Measurements from ENCODE around the gene CEP55. TPM values are rescaled to one million over a fixed set of nuclear protein-coding genes. Genes with fewer than 3 reads are reported as not detected.

The CEP55 gene
- total RNA-seq, 1 experiment from 2014 or later, result 62.6 TPM

DNA sequence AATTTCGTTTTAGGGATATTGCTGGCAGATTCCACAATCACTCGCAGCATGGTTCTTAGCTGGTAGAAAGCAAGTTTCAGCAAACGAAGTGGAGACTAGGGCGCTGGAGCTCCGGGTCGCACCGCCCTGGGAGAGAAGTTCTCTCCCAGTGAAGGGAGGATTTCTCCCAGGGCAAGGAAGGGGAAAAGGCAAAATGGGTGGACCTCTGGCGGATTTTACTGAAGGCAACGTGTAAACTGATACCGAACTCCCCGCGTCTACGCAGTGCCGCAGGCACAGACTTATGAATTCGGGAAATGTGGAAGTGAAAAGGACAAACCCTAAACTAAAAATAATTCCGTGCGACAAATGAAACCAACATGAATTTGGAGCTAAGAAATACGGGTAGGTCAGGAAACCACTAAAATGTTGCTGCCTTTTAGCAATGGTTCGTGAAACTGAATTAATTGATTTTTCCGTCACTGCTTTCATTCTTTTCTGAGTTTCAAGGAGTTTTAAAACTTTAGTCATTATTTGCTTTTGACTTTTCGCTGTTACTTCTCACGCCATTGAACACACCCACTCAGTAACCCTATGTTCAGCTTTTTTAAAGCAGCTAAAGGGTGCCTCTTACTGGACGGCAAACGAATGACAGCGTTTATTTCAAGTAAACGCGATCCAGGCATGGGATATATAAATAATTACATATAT lies 14.1 kb upstream of the CEP55 start, which contains the start of gene MYOF:
Gene MYOF, minus strand, starts transcription at position 190 of the 690 bp plus-strand sequence. Its CDS starts 140 bp downstream, at position 50.
- TF ChIP-seq EZH2phosphoT487 (IDR thresholded peaks at IDR 0.05; ENCODE audit: borderline replicate concordance, low read length) (no peak), CTCF (conservative IDR thresholded peaks at IDR 0.05; ENCODE audit: low read depth, low read length) (peak; percentile 46; the same call in 1 of the 2 replicates), EZH2 (IDR thresholded peaks at IDR 0.05; ENCODE audit: low read length, unreplicated experiment) (no peak)
- Histone ChIP-seq H3K36me3 (ENCODE audit: low read depth, low read length) (peaks cover 17% of the 10 kb centered on the region), H3K9me2 (replicated peaks; ENCODE audit: low read length) (no peaks in the 10 kb centered on the region), H3F3A (ENCODE audit: low read length, unreplicated experiment) (peaks cover 8% of the 10 kb centered on the region), H3K4me1 (ENCODE audit: insufficient read depth, low read length) (peaks cover 24% of the 10 kb centered on the region), H2AFZ (ENCODE audit: low read length) (peak within 1 kb of the TSS; percentile 43; the same call in 1 of the 2 replicates), H4K20me1 (ENCODE audit: low read length) (peaks cover 27% of the 10 kb centered on the region), H3K27me3 (ENCODE audit: low read length) (no peaks in the 10 kb centered on the region), H3K4me2 (ENCODE audit: low read length) (peak within 1 kb of the TSS; percentile 80), H3K4me3 (ENCODE audit: low read length) (peak within 1 kb of the TSS; percentile 97), H3K9me3 (ENCODE audit: low read length) (no peaks in the 10 kb centered on the region), H3K79me2 (ENCODE audit: low read length) (peaks cover 50% of the 10 kb centered on the region), H3K27ac (ENCODE audit: low read length) (peak within 1 kb of the TSS; percentile 100), H3K9ac (ENCODE audit: low read length) (peak within 1 kb of the TSS; percentile 100)
- ChIA-PET POLR2A (ENCODE audit: unreplicated experiment) (interaction anchor here (0.6 to 1.9 kb wide), 14 partner anchors 11 to 133 kb away, joined by 3 to 37 read pairs (median 6); no protein-coding TSS in a partner anchor), CTCF (interaction anchor here (0.8 to 1.6 kb wide), 5 partner anchors 11 to 106 kb away, joined by 4 to 12 read pairs (median 7); no protein-coding TSS in a partner anchor)
- DNase-seq (peak; percentile 88), ATAC-seq (peak; percentile 71)
- intact Hi-C loops (cut with micrococcal nuclease), result loop anchor here (1.0 to 5.0 kb wide), 5 partner anchors 11 to 106 kb away; no protein-coding TSS in a partner anchor
- no TSS peak for BruUV-seq (replicated peaks)

GRCh38 chr10:93485690-93486089 lies 10.7 kb upstream of the CEP55 start:
- no peak overlapping the region for H3K27ac ChIP-seq (ENCODE audit: low read length)
- H3K9me3 ChIP-seq (ENCODE audit: low read length), result no peaks in the 10 kb centered on the region
- ChIA-PET CTCF (no interaction called here), POLR2A (ENCODE audit: unreplicated experiment) (interaction anchor here (0.6 kb wide), 1 partner anchor 44 kb away, joined by 15 read pairs; no protein-coding TSS in a partner anchor)
- 0 out of 2 replicates have a peak, but pooled peaks cover 6% of the 10 kb centered on the region for H4K20me1 ChIP-seq (ENCODE audit: low read length)
- TF ChIP-seq EZH2phosphoT487 (IDR thresholded peaks at IDR 0.05; ENCODE audit: borderline replicate concordance, low read length) (no peak), EZH2 (IDR thresholded peaks at IDR 0.05; ENCODE audit: low read length, unreplicated experiment) (no peak), CTCF (conservative IDR thresholded peaks at IDR 0.05; ENCODE audit: low read depth, low read length) (no peak; the same call in 1 of the 2 replicates)
- H3K9ac ChIP-seq (ENCODE audit: low read length), result no peak overlapping the region
- no peak for ATAC-seq
- H2AFZ ChIP-seq (ENCODE audit: low read length), result no peak overlapping the region
- H3F3A ChIP-seq (ENCODE audit: low read length, unreplicated experiment), result peaks cover 8% of the 10 kb centered on the region
- H3K9me2 ChIP-seq (replicated peaks; ENCODE audit: low read length), result no peaks in the 10 kb centered on the region
- no peak for DNase-seq
- BruUV-seq (replicated peaks), result no TSS peak
- peaks cover 7% of the 10 kb centered on the region for H3K4me1 ChIP-seq (ENCODE audit: insufficient read depth, low read length)
- H3K79me2 ChIP-seq (ENCODE audit: low read length), result peaks cover 16% of the 10 kb centered on the region
- no peak overlapping the region for H3K4me2 ChIP-seq (ENCODE audit: low read length)
- no peaks in the 10 kb centered on the region for H3K36me3 ChIP-seq (ENCODE audit: low read depth, low read length)
- H3K4me3 ChIP-seq (ENCODE audit: low read length), result no peak overlapping the region
- intact Hi-C loops (cut with micrococcal nuclease), result loop anchor here (5.0 kb wide), 1 partner anchor 197 kb away; no protein-coding TSS in a partner anchor
- no peaks in the 10 kb centered on the region for H3K27me3 ChIP-seq (ENCODE audit: low read length)
